ENCODE results near the gene SORCS2. TPM values are rescaled to one million over a fixed set of nuclear protein-coding genes. Genes with fewer than 3 reads are reported as not detected.
A peak's percentile ranks its signal among the peaks of the same experiment; 100 is the strongest.
"Not testable (repeated sequence)": the region's sequence is repeated elsewhere in the genome, so short reads cannot be mapped to it uniquely, and the experiment has no call there.

Gene SORCS2
- total and polyA plus RNA-seq, 2 experiments from 2014 or later: 0.92 to 6.9 TPM

DNA sequence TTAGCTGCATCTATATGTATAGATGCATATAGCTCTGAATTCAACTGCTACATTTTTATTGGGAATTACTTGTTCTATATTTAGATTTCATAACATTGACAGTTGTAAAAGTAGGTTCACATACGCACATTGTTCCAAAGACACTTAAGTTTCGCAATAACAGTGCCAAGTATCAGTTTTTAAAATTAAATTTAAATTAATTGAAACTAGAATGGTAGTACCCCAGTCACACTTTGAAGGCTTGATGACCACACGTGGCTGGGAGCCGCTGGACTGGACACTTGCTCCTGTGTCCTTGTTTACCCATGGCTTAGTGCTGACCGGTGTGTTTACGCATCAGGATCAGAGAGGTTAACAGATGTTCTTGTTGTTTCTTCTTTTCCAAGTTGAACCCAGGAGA lies 383.1 kb downstream of the SORCS2 start:
- H3K9me3 ChIP-seq (ENCODE audit: low read depth): no peaks in the 10 kb centered on the region
- no peaks in the 10 kb centered on the region for H3K27me3 ChIP-seq
- TF ChIP-seq CTCF (IDR thresholded peaks at IDR 0.05; ENCODE audit: low read depth, low read length): no peak
- no peak for DNase-seq (ENCODE audit: low read depth in 1 of 2, low spot score in 1 of 2)
- no peaks in the 10 kb centered on the region for H3K36me3 ChIP-seq
- H3K4me1 ChIP-seq (ENCODE audit: low read depth): no peaks in the 10 kb centered on the region
- H3K4me3 ChIP-seq: no peak overlapping the region
- no peak overlapping the region for H3K27ac ChIP-seq

DNA sequence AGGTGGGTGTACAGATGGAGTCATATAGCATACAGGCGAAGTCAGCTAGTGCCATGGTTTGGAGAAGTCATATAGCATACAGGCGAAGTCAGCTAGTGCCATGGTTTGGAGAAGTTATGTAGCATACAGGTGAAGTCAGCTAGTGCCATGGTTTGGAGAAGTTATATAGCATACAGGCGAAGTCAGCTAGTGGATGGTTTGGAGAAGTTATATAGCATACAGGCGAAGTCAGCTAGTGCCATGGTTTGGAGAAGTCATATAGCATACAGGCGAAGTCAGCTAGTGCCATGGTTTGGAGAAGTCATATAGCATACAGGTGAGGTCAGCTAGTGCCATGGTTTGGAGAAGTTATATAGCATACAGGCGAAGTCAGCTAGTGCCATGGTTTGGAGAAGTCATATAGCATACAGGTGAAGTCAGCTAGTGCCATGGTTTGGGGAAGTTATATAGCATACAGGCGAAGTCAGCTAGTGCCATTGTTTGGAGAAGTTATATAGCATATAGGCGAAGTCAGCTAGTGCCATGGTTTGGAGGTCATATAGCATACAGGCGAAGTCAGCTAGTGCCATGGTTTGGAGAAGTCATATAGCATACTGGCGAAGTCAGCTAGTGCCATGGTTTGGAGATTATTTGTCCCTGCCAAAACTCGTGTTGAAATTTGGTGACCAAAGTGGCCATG lies 385.2 kb downstream of the SORCS2 start:
- not testable (repeated sequence) for H3K4me3 ChIP-seq; DNase-seq (ENCODE audit: low read depth in 1 of 2, low spot score in 1 of 2); H3K36me3 ChIP-seq; H3K27me3 ChIP-seq; H3K27ac ChIP-seq; H3K9me3 ChIP-seq (ENCODE audit: low read depth); H3K4me1 ChIP-seq (ENCODE audit: low read depth)

GRCh38 chr4:7581477-7581876 lies 389.1 kb downstream of the SORCS2 start:
- DNase-seq (ENCODE audit: low read depth in 1 of 2, low spot score in 1 of 2): peak; percentile 41 to 94
- no peaks in the 10 kb centered on the region for H3K9me3 ChIP-seq (ENCODE audit: low read depth)

DNA sequence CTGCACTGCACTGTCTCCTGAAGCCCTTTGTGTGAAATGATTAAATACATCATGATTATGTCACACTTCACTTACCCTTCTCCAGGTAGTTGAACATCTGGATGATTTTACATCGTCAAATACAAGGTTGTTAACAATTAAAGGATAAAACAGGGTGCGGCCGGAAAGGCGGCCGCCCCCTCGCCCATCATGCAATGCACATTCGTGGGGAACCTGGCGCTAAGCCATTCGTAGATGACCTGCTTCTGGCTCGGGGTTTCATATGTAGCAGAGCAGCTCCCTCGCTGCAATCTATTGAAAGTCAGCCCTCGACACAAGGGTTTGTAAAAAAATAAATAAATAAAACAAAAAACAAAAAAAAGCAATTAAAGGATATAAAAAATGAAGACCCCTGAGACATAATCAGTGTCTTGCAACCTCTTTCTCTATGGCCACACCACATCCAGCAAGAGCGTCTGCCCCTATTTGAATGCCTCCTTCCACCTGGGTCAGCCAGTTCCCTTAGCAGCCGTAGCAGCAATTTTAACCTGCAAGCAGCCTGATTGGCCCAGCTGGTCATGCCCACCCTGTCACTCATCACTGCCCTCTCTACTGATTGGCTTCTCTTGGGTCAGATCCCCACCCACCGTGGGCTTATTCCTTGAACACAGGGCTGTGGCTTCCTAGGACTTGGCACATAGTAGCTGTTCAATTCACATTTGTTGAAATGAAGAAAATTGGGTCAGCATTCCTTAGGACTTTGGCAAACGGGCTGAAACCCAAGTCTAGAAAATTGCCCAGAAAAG lies 390.2 kb downstream of the SORCS2 start:
- DNase-seq (ENCODE audit: low read depth in 1 of 2, low spot score in 1 of 2): no peak
- Histone ChIP-seq H3K27me3 (no peaks in the 10 kb centered on the region), H3K36me3 (no peaks in the 10 kb centered on the region), H3K27ac (no peak overlapping the region), H3K4me1 (ENCODE audit: low read depth) (no peaks in the 10 kb centered on the region), H3K9me3 (ENCODE audit: low read depth) (no peaks in the 10 kb centered on the region), H3K4me3 (no peak overlapping the region)
- TF ChIP-seq CTCF (IDR thresholded peaks at IDR 0.05; ENCODE audit: low read depth, low read length): no peak

More at GRCh38 chr4:7581477-7581876, 389.1 kb downstream of the SORCS2 start:
- H3K27me3 ChIP-seq: no peaks in the 10 kb centered on the region
- no peak overlapping the region for H3K4me3 ChIP-seq
- no peaks in the 10 kb centered on the region for H3K36me3 ChIP-seq
- no peak overlapping the region for H3K27ac ChIP-seq
- H3K4me1 ChIP-seq (ENCODE audit: low read depth): no peaks in the 10 kb centered on the region
- TF ChIP-seq CTCF (IDR thresholded peaks at IDR 0.05; ENCODE audit: low read depth, low read length): no peak

GRCh38 chr4:7584098-7584497 lies 391.8 kb downstream of the SORCS2 start:
- Histone ChIP-seq H3K4me1 (ENCODE audit: low read depth) (no peaks in the 10 kb centered on the region), H3K4me3 (no peak overlapping the region), H3K36me3 (no peaks in the 10 kb centered on the region), H3K27me3 (no peaks in the 10 kb centered on the region), H3K9me3 (ENCODE audit: low read depth) (no peaks in the 10 kb centered on the region), H3K27ac (no peak overlapping the region)
- no peak for TF ChIP-seq CTCF (IDR thresholded peaks at IDR 0.05; ENCODE audit: low read depth, low read length)
- DNase-seq (ENCODE audit: low read depth in 1 of 2, low spot score in 1 of 2): no peak

GRCh38 chr4:7584606-7585159 lies 392.3 kb downstream of the SORCS2 start:
- no peaks in the 10 kb centered on the region for H3K27me3 ChIP-seq
- H3K4me1 ChIP-seq (ENCODE audit: low read depth): no peaks in the 10 kb centered on the region
- no peaks in the 10 kb centered on the region for H3K36me3 ChIP-seq
- no peak overlapping the region for H3K4me3 ChIP-seq
- no peak for TF ChIP-seq CTCF (IDR thresholded peaks at IDR 0.05; ENCODE audit: low read depth, low read length)
- no peak overlapping the region for H3K27ac ChIP-seq
- H3K9me3 ChIP-seq (ENCODE audit: low read depth): no peaks in the 10 kb centered on the region
- DNase-seq (ENCODE audit: low read depth in 1 of 2, low spot score in 1 of 2): no peak

All from cardiac muscle cell (in vitro differentiated cells and primary cell).